22Rv1 (cell line): ENCODE measurements around the gene GATAD2A.

Experiments
- H3K27ac ChIP-seq: fragments of 450-650 bp; 2 replicates; pipeline ENCODE4 v1.5.1; 2017
- CTCF ChIP-seq: fragments of 450-650 bp; IDR thresholded peaks from 2 replicates; pipeline ENCODE4 v1.5.1; 2017; ENCODE audit warnings: mild to moderate bottlenecking
- ZFX ChIP-seq: fragments of 450-650 bp; IDR thresholded peaks from 2 replicates; pipeline ENCODE4 v1.6.1; 2017; ENCODE audit warnings: antibody characterized with exemption, borderline replicate concordance

GATAD2A gene

GRCh38 chr19:19402656-19403372, 2.7 kb upstream of the GATAD2A start:
- TF ChIP-seq CTCF (no peak), ZFX (no peak)
- 0 out of 2 replicates have a peak overlapping the region, but pooled peaks have one; percentile 10 for H3K27ac ChIP-seq

GRCh38 chr19:19403373-19403901, 2.0 kb upstream of the GATAD2A start:
- TF ChIP-seq CTCF = no peak
- TF ChIP-seq ZFX = no peak
- H3K27ac ChIP-seq = no peak overlapping the region

- H3K27ac ChIP-seq = peak overlapping the region; percentile 81
- no peak for TF ChIP-seq ZFX
These were observed 749 bp downstream of the GATAD2A start for GRCh38 chr19:19405971-19406877.

GRCh38 chr19:19406878-19407632, 1.6 kb downstream of the GATAD2A start:
- H3K27ac ChIP-seq = peak overlapping the region; percentile 81
- TF ChIP-seq ZFX (no peak), CTCF (peak; percentile 71)

- H3K27ac ChIP-seq = peak overlapping the region; percentile 81
- TF ChIP-seq CTCF (no peak), ZFX (no peak)
These were observed 2.1 kb downstream of the GATAD2A start for GRCh38 chr19:19407633-19407930.

- H3K27ac ChIP-seq = 0 out of 2 replicates have a peak overlapping the region, but pooled peaks have one; percentile 7
- no peak for TF ChIP-seq ZFX
- TF ChIP-seq CTCF = no peak
These were observed 3.7 kb downstream of the GATAD2A start for GRCh38 chr19:19409205-19409604.

GRCh38 chr19:19409631-19410030, 4.2 kb downstream of the GATAD2A start:
- TF ChIP-seq CTCF = no peak
- no peak for TF ChIP-seq ZFX
- H3K27ac ChIP-seq = 0 out of 2 replicates have a peak overlapping the region, but pooled peaks have one; percentile 7
